Epithelial cell of esophagus (primary cell): ENCODE data around the gene TMEM132E.

Experiments used
- DNase-seq: peaks from one replicate; pipeline ENCODE4 v3.0.0; 2010; ENCODE audit warnings: low read depth
- H3K4me3 ChIP-seq: 2 replicates; pipeline ENCODE4 v1.5.1; 2011; ENCODE audit warnings: mild to moderate bottlenecking, low read length, control low read depth
- CTCF ChIP-seq: IDR thresholded peaks from 2 replicates; pipeline ENCODE4 v1.5.1; 2011; ENCODE audit warnings: low read depth, mild to moderate bottlenecking, low read length, control low read depth, inconsistent platforms; ENCODE audit not compliant: insufficient read depth; ENCODE audit errors: missing control alignments

TMEM132E gene

GRCh38 chr17:34641368-34641767 lies 62.0 kb downstream of the TMEM132E start:
- no peak for TF ChIP-seq CTCF

GRCh38 chr17:34644941-34645550 lies 65.7 kb downstream of the TMEM132E start:
- no peak for DNase-seq
- H3K4me3 ChIP-seq = no peak overlapping the region
- no peak for TF ChIP-seq CTCF

More at GRCh38 chr17:34641368-34641767, 62.0 kb downstream of the TMEM132E start:
- no peak overlapping the region for H3K4me3 ChIP-seq
- no peak for DNase-seq

- no peak overlapping the region for H3K4me3 ChIP-seq
- no peak for DNase-seq
- TF ChIP-seq CTCF = no peak
Observed at GRCh38 chr17:34645594-34645993, 66.2 kb downstream of the TMEM132E start.

- DNase-seq = no peak
- TF ChIP-seq CTCF = no peak
- H3K4me3 ChIP-seq = no peak overlapping the region
Observed at GRCh38 chr17:34647511-34647910, 68.1 kb downstream of the TMEM132E start.

- TF ChIP-seq CTCF = no peak
- H3K4me3 ChIP-seq = no peak overlapping the region
- DNase-seq = no peak
Observed at GRCh38 chr17:34650051-34650750, 70.8 kb downstream of the TMEM132E start.

- no peak overlapping the region for H3K4me3 ChIP-seq
- TF ChIP-seq CTCF = no peak
- DNase-seq = no peak
Observed at GRCh38 chr17:34651402-34651811, 72.0 kb downstream of the TMEM132E start.
